Pancreas (tissue), 10 donors: ENCODE data around the gene MTRR. TPM values are rescaled to one million over a fixed set of nuclear protein-coding genes. Genes with fewer than 3 reads are reported as not detected.

Experiments used
- ATAC-seq, 4 donors: fragments of 200-7000 bp; cut with Tn5 transposase; one replicate each; pipeline versions ENCODE4 v1.8.0 to v1.9.1; 2020; ENCODE audit warnings: mild to moderate bottlenecking in 4 of 4, moderate library complexity in 4 of 4
- DNase-seq, 6 donors: peaks; one replicate each; pipeline ENCODE4 v3.0.0-alpha.2; 2020
- FAIRE-seq: peaks from 2 replicates; lab custom pipeline; 2012; peaks lifted over from hg19 to GRCh38; lab: Jason Lieb, UNC
- H3K27ac ChIP-seq, 4 donors: fragments of 200-600 bp; sonication (generic); 1 replicate in 3 of 4; 2 replicates in 1 of 4; pipeline versions ENCODE4 v1.5.0 to v1.8.0; 2020
- H3K27me3 ChIP-seq, 4 donors: fragments of 200-600 bp; one replicate each; pipeline ENCODE4 v1.8.0; 2021
- H3K36me3 ChIP-seq, 3 donors: fragments of 200-600 bp; sonication (generic) in 1 of 3; one replicate each; pipeline versions ENCODE4 v1.5.0 to v1.8.0; 2020 to 2021
- H3K4me1 ChIP-seq, 3 donors: fragments of 200-600 bp; one replicate each; pipeline ENCODE4 v1.8.0; 2021
- H3K4me3 ChIP-seq, 4 donors: fragments of 200-600 bp; sonication (generic) in 2 of 4; one replicate each; pipeline versions ENCODE4 v1.5.0 to v1.8.0; 2020 to 2021
- H3K9me3 ChIP-seq, 4 donors: fragments of 200-600 bp; one replicate each; pipeline ENCODE4 v1.8.0; 2021
- WGBS, 2 donors: extraction: QIAGEN DNeasy Blood & Tissue Kit; methylation state at CpG; one replicate each; pipeline ENCODE4 v1.1.7; 2013; 5-methylcytosine and 5-hydroxymethylcytosine counted together
- intact Hi-C, 3 donors: fragments of 100-400 bp; cut with DNase I; formaldehyde crosslinking; loops; one replicate each; pipeline versions ENCODE4 v1.11.1 to v1.14.2; 2022
- polyA plus RNA-seq, 2 donors: library from polyadenylated mRNA; stranded (reverse); fragments of 200-250 nt; gene quantifications; one replicate each; pipeline ENCODE4 v1.2.3, GENCODE V29; 2013
- total RNA-seq, 6 donors: library from RNA; stranded (reverse); fragmentation: NEBNext Ultra II Directional in 4 of 6; extraction: Animal tissue kit (Norgen Biotek cat#: 25700) in 4 of 6; gene quantifications; one replicate each; pipeline versions ENCODE4 v1.2.1 to v1.2.4, GENCODE V29; 2021 to 2023
- TF ChIP-seq, protein P1 (sequence below), 4 donors: fragments of 200-600 bp; sonication (generic) in 3 of 4; IDR thresholded peaks; one replicate each; pipeline versions ENCODE4 v1.5.0 to v1.8.0; 2021; ENCODE audit warnings: antibody characterized with exemption in 4 of 4
- donor health status: healthy with polysubstance abuse.
- donor health status: DM: no; HTN: no; CAD: no; lungs with moderate emphysema.
- donor health status: DM: no; HTN: no; CAD: no.
- donor health status: control.
- donor health status: control.
- donor health status: Bipolar disorder and iron deficiency.
- donor health status: DM: yes; HTN: yes; CAD: no.
- donor health status: DM: no; HTN: no; CAD: no.
- donor health status: DM: no; HTN: no; CAD: no.
- donor health status: DM: yes; HTN: yes; CAD: no.

The MTRR gene
- total RNA-seq: 10 to 100 TPM; 18.4 to 27.8 (median 20.2) TPM
- 10 to 100 TPM in 1 of 2 donors, 1 to 10 TPM in 1; 6.8 to 15.1 TPM for polyA plus RNA-seq

DNA sequence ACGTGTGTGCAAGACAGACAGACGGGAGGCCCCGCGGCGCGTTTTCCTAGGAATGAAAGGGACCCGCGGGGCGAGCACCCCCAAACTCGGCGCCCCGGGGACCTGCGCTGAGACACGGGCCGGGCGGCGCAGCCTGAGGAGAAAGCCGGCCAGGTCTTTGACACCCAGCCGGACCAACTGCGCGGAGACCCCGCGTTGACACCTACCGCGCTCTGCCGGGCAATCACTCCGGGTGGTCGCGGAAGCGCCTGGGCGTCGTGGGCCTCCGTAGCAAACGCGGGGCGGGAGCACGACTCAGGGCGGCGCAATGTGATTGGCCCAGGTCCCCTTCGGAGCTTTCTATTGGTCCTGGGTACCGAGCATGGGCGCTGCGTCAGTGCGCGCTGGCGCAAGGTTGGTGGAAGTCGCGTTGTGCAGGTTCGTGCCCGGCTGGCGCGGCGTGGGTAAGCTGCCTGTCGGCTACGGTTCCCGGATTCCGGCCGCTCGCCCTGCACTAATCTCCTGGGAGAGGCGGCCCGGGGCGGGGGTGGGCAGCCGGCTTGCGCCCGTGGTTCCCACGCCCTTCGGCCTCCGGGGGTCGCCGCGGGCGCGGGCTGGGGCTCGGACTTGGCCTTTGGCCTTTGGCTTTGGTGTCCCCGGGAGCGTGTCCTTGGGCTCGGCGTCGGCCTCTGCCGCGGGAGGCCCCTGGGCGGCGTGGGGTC is at the start of gene MTRR, which contains the start of gene FASTKD3:
Gene MTRR, plus strand, starts transcription at position 376 of the 701 bp plus-strand sequence. CDS start 1,647 bp downstream, outside the sequence.
Gene FASTKD3, minus strand, starts transcription at position 259 of the 701 bp plus-strand sequence. CDS start 948 bp downstream, outside the sequence.
- peak within 1 kb of the TSS; percentile 72 to 95 (median 89) for H3K4me3 ChIP-seq
- FAIRE-seq (no peak), DNase-seq (peak; percentile 87 to 95 (median 90)), ATAC-seq (peak; percentile 99 to 100 (median 100))
- peak within 1 kb of the TSS; percentile 57 to 78 (median 68) for H3K27ac ChIP-seq
- no peaks in the 10 kb centered on the region for H3K27me3 ChIP-seq
- peaks cover 14 to 19% (median 14%) of the 10 kb centered on the region in 3 donors for H3K4me1 ChIP-seq
- no peaks in the 10 kb centered on the region for H3K9me3 ChIP-seq
- H3K36me3 ChIP-seq: no peaks in the 10 kb centered on the region
- TF ChIP-seq, protein P1, sequence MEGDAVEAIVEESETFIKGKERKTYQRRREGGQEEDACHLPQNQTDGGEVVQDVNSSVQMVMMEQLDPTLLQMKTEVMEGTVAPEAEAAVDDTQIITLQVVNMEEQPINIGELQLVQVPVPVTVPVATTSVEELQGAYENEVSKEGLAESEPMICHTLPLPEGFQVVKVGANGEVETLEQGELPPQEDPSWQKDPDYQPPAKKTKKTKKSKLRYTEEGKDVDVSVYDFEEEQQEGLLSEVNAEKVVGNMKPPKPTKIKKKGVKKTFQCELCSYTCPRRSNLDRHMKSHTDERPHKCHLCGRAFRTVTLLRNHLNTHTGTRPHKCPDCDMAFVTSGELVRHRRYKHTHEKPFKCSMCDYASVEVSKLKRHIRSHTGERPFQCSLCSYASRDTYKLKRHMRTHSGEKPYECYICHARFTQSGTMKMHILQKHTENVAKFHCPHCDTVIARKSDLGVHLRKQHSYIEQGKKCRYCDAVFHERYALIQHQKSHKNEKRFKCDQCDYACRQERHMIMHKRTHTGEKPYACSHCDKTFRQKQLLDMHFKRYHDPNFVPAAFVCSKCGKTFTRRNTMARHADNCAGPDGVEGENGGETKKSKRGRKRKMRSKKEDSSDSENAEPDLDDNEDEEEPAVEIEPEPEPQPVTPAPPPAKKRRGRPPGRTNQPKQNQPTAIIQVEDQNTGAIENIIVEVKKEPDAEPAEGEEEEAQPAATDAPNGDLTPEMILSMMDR (IDR thresholded peaks at IDR 0.05): no peak
- intact Hi-C loops: no loop called here
- 0 to 1% methylated on average over 79 to 83 of the region's 83 CpGs for WGBS, 2 donors

DNA sequence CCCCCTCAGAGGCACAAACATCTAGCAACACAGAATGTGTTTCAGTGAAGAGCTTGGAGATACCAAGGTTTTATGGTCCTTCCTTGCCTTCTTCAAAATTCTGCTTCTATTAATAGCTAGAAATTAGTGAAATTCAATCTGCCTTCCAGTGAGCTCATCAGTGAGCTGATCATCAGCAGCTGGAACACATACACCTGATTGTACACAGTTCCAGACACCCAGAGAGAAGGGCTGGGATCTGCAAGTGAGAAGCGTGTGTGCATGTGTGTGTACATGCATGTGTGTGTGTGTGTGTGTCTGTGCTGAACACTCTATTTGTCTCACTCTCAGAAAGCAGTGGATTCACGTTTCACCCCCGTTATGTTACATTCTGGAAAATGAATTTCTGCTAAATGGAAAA is 46.5 kb upstream of the MTRR start:
- Histone ChIP-seq H3K27ac (no peak overlapping the region), H3K4me1 (no peaks in the 10 kb centered on the region), H3K4me3 (no peak overlapping the region), H3K27me3 (no peaks in the 10 kb centered on the region), H3K36me3 (no peaks in the 10 kb centered on the region), H3K9me3 (no peaks in the 10 kb centered on the region)
- DNase-seq (no peak), ATAC-seq (no peak), FAIRE-seq (no peak)
- WGBS, 2 donors: 52 to 57% methylated on average over 3 of the region's 3 CpGs
- TF ChIP-seq, protein P1 (IDR thresholded peaks at IDR 0.05): no peak
- intact Hi-C loops: no loop called here

DNA sequence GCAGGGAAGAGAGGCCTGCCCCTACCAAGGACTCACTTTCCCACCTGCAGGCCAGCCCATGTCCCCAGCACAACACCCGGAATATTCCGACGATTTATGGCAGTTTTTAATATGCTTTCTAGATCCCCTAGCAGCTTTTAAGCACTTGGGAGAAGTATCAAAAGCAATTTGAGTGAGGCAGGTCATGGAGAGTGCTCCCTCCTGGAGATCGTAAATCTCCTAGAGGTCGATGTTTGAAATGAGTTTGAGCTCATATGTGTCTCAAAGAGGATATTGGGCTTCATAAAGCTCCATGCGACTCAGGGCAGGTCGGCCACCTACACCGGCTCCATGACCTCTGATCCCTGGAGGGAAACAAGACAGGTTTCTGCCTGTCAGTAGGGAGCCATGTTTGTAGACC is 45.4 kb upstream of the MTRR start:
- 62 to 69% methylated on average over 8 of the region's 8 CpGs for WGBS, 2 donors
- H3K4me3 ChIP-seq: no peak overlapping the region
- H3K4me1 ChIP-seq: no peaks in the 10 kb centered on the region
- DNase-seq (no peak), ATAC-seq (no peak), FAIRE-seq (no peak)
- no peaks in the 10 kb centered on the region for H3K27me3 ChIP-seq
- no peak overlapping the region for H3K27ac ChIP-seq
- intact Hi-C loops: no loop called here
- H3K36me3 ChIP-seq: no peaks in the 10 kb centered on the region
- TF ChIP-seq, protein P1 (IDR thresholded peaks at IDR 0.05): no peak
- no peaks in the 10 kb centered on the region for H3K9me3 ChIP-seq

DNA sequence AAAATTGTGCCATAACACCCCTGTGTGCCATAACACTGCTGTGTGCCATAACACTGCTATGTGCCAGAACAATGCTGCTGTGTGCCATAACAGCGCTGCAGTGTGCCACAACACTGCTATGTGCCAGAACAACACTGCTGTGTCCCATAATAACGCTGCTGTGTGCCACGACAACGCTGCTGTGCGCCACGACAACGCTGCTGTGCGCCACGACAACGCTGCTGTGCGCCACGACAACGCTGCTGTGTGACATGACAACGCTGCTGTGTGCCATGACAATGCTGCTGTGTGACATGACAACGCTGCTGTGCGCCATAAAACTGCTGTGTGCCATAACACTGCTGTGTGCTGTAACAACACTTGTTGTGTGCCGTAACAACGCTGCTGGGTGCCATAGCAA is 44.0 kb upstream of the MTRR start:
- H3K9me3 ChIP-seq: no peaks in the 10 kb centered on the region
- 82 to 92% methylated on average over 18 of the region's 18 CpGs for WGBS, 2 donors
- H3K27ac ChIP-seq: no peak overlapping the region
- ATAC-seq (no peak), FAIRE-seq (no peak), DNase-seq (no peak)
- TF ChIP-seq, protein P1 (IDR thresholded peaks at IDR 0.05): no peak
- no peaks in the 10 kb centered on the region for H3K27me3 ChIP-seq
- no peak overlapping the region for H3K4me3 ChIP-seq
- no peaks in the 10 kb centered on the region for H3K4me1 ChIP-seq
- intact Hi-C loops: no loop called here
- no peaks in the 10 kb centered on the region for H3K36me3 ChIP-seq

DNA sequence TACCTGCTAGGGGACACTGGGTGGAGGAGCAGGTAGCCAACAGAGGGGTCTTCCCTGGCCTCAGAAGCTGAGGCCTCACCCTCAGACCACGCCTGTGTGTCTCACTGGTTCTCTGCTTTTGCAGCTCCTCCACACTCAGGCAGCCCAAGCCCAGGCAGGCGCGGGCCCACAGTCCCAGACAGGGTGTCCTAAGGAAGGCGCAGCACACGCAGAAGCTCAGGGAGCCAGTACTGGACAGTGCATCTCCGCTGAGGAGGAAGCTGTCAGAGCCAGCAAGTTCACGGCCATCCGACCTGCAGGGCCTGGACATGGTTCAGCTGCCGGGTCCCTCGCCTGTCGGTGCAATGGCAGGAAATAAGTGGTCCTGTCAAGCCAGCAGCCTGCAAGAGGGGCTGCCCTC is 43.3 kb upstream of the MTRR start:
- TF ChIP-seq, protein P1 (IDR thresholded peaks at IDR 0.05): no peak
- intact Hi-C loops: no loop called here
- no peak for DNase-seq
- ATAC-seq: no peak
- H3K4me1 ChIP-seq: no peaks in the 10 kb centered on the region
- H3K27ac ChIP-seq: no peak overlapping the region
- 84 to 90% methylated on average over 11 of the region's 11 CpGs for WGBS, 2 donors
- no peaks in the 10 kb centered on the region for H3K9me3 ChIP-seq
- no peak for FAIRE-seq
- H3K36me3 ChIP-seq: no peaks in the 10 kb centered on the region
- no peaks in the 10 kb centered on the region for H3K27me3 ChIP-seq
- no peak overlapping the region for H3K4me3 ChIP-seq
